RWPE1 (cell line): Measurements from ENCODE around the gene DNAJB9.
"Not testable (repeated sequence)": the region's sequence is repeated elsewhere in the genome, so short reads cannot be mapped to it uniquely, and the experiment has no call there.

Source experiments
- CTCF ChIA-PET: fragments of 350-600 bp; sonication (Branson Sonifier 250); formaldehyde crosslinking; extraction: SDS; loops from one replicate; lab custom pipeline; 2021; lab: Yijun Ruan, JAX
- POLR2A ChIA-PET: fragments of 400-600 bp; formaldehyde crosslinking; extraction: SDS; loops from one replicate; lab custom pipeline; 2020; ENCODE audit warnings: antibody characterized with exemption; ENCODE audit not compliant: low non-redundant PET; lab: Yijun Ruan, JAX
- DNase-seq: peaks from one replicate; pipeline ENCODE4 v3.0.0; 2012; ENCODE audit warnings: low spot score
- H3K27ac ChIP-seq: fragments of 450-650 bp; 2 replicates; pipeline ENCODE4 v1.5.1; 2017
- CTCF ChIP-seq: fragments of 450-650 bp; conservative IDR thresholded peaks from 2 replicates; pipeline ENCODE4 v1.5.1; 2017; ENCODE audit warnings: low read depth, mild to moderate bottlenecking

Gene DNAJB9

GRCh38 chr7:108528183-108528712 lies 41.4 kb upstream of the DNAJB9 start:
- CTCF ChIA-PET, result no interaction called here
- TF ChIP-seq CTCF, result no peak
- peak; percentile 64 for DNase-seq
- no peak overlapping the region for H3K27ac ChIP-seq
- POLR2A ChIA-PET, result interaction anchor here (1.4 kb wide), 1 partner anchor 42 kb away, joined by 3 read pairs; the partner anchor contains the start of gene DNAJB9

GRCh38 chr7:108529341-108529740 lies 40.3 kb upstream of the DNAJB9 start:
- DNase-seq, result no peak
- no peak for TF ChIP-seq CTCF
- H3K27ac ChIP-seq, result no peak overlapping the region
- POLR2A ChIA-PET, result no interaction called here
- CTCF ChIA-PET, result no interaction called here

- no peak for DNase-seq
- H3K27ac ChIP-seq, result no peak overlapping the region
- CTCF ChIA-PET, result no interaction called here
- POLR2A ChIA-PET, result no interaction called here
- no peak for TF ChIP-seq CTCF
These were observed 36.0 kb upstream of the DNAJB9 start for GRCh38 chr7:108533712-108534111.

- POLR2A ChIA-PET, result no interaction called here
- H3K27ac ChIP-seq, result no peak overlapping the region
- no peak for TF ChIP-seq CTCF
- no peak for DNase-seq
- CTCF ChIA-PET, result no interaction called here
These were observed 34.4 kb upstream of the DNAJB9 start for GRCh38 chr7:108535257-108535656.

- no peak for DNase-seq
- CTCF ChIA-PET, result no interaction called here
- POLR2A ChIA-PET, result no interaction called here
- no peak overlapping the region for H3K27ac ChIP-seq
- TF ChIP-seq CTCF, result no peak
These were observed 33.9 kb upstream of the DNAJB9 start for GRCh38 chr7:108535744-108536143.

- no peak for TF ChIP-seq CTCF
- no peak overlapping the region for H3K27ac ChIP-seq
- DNase-seq, result no peak
- ChIA-PET POLR2A (no interaction called here), CTCF (no interaction called here)
These were observed 32.4 kb upstream of the DNAJB9 start for GRCh38 chr7:108537229-108537628.

GRCh38 chr7:108538236-108538635 lies 31.4 kb upstream of the DNAJB9 start:
- POLR2A ChIA-PET, H3K27ac ChIP-seq, CTCF ChIA-PET, DNase-seq: not testable (repeated sequence)

GRCh38 chr7:108538685-108539084 lies 31.0 kb upstream of the DNAJB9 start:
- CTCF ChIA-PET, H3K27ac ChIP-seq, DNase-seq, POLR2A ChIA-PET: not testable (repeated sequence)
